ENCODE measurements around the gene ASPHD1.

- TF ChIP-seq CTCF (IDR thresholded peaks at IDR 0.05) (no peak), POLR2A (IDR thresholded peaks at IDR 0.05) (no peak), EP300 (IDR thresholded peaks at IDR 0.05) (no peak)
Measured at GRCh38 chr16:29898135-29898803, 2.0 kb upstream of the ASPHD1 start.

Measured in suprapubic skin (tissue), 3 donors.